Right atrium auricular region (tissue), 2 donors: ENCODE results near the gene FOXP4. TPM values are rescaled to one million over a fixed set of nuclear protein-coding genes. Genes with fewer than 3 reads are reported as not detected.

Experiments used
- DNase-seq: peaks from one replicate; pipeline ENCODE4 v3.0.0-alpha.2; 2019; ENCODE audit warnings: low spot score
- H3K27ac ChIP-seq, 2 donors: fragments of 200-600 bp; sonication (generic); 1 replicate in 1 of 2; 2 replicates in 1 of 2; pipeline ENCODE4 v1.5.1; 2016 to 2019
- H3K27me3 ChIP-seq, 2 donors: fragments of 200-600 bp; sonication (generic); one replicate each; pipeline versions ENCODE4 v1.5.1 to v1.6.0; 2017 to 2019
- H3K36me3 ChIP-seq: fragments of 200-600 bp; sonication (generic); one replicate; pipeline ENCODE4 v1.5.1; 2016
- H3K4me1 ChIP-seq, 2 donors: fragments of 200-600 bp; sonication (generic); one replicate each; pipeline versions ENCODE4 v1.5.1 to v1.6.0; 2017 to 2019
- H3K4me3 ChIP-seq, 2 donors: fragments of 200-600 bp; sonication (generic); 1 replicate in 1 of 2; 2 replicates in 1 of 2; pipeline ENCODE4 v1.5.1; 2017 to 2019; ENCODE audit warnings: mild to moderate bottlenecking in 1 of 2, moderate library complexity in 1 of 2
- H3K9me3 ChIP-seq, 2 donors: fragments of 200-600 bp; sonication (generic); one replicate each; pipeline ENCODE4 v1.5.1; 2019
- total RNA-seq, 2 donors: library from RNA; depleted of rRNA; stranded (reverse); fragments of >200 nt; gene quantifications; one replicate each; pipeline ENCODE4 v1.1.0, GENCODE V29; 2016
- TF ChIP-seq, protein P1 (sequence below), 2 donors: fragments of 200-600 bp; sonication (generic); IDR thresholded peaks; one replicate each; pipeline ENCODE4 v1.5.1; 2019; ENCODE audit warnings: antibody characterized with exemption in 2 of 2

FOXP4 gene
- total RNA-seq, 2 donors from 2014 or later = 9.3 to 20.2 TPM

- Histone ChIP-seq H3K4me1 (peaks cover 0 to 7% of the 10 kb centered on the region in 2 donors), H3K27me3 (no peaks in the 10 kb centered on the region), H3K4me3 (no peak overlapping the region), H3K36me3 (no peaks in the 10 kb centered on the region), H3K9me3 (no peaks in the 10 kb centered on the region), H3K27ac (no peak overlapping the region)
- DNase-seq = no peak
- TF ChIP-seq, protein P1, sequence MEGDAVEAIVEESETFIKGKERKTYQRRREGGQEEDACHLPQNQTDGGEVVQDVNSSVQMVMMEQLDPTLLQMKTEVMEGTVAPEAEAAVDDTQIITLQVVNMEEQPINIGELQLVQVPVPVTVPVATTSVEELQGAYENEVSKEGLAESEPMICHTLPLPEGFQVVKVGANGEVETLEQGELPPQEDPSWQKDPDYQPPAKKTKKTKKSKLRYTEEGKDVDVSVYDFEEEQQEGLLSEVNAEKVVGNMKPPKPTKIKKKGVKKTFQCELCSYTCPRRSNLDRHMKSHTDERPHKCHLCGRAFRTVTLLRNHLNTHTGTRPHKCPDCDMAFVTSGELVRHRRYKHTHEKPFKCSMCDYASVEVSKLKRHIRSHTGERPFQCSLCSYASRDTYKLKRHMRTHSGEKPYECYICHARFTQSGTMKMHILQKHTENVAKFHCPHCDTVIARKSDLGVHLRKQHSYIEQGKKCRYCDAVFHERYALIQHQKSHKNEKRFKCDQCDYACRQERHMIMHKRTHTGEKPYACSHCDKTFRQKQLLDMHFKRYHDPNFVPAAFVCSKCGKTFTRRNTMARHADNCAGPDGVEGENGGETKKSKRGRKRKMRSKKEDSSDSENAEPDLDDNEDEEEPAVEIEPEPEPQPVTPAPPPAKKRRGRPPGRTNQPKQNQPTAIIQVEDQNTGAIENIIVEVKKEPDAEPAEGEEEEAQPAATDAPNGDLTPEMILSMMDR (IDR thresholded peaks at IDR 0.05) = no peak
Measured at GRCh38 chr6:41621367-41621766, 75.2 kb downstream of the FOXP4 start.

DNA sequence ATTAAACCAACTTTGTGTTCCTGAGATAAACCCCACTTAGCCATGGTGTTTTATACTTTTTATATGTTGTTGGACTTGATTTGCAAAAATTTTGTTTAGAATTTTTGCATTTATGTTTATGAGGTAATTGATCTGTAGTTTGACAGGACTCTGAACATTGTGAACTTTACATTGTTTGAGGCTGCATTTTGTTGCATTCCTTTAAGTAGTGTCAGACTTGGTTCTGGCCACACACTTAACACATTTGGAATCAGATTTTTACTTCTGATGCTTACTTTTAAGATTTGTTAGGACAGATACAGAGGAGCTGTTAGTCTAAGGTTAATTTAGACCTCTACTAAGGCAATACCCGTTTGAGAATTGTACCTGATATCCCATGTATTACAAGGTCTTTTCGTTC, 75.6 kb downstream of the FOXP4 start:
- no peak overlapping the region for H3K27ac ChIP-seq
- no peaks in the 10 kb centered on the region for H3K36me3 ChIP-seq
- H3K4me3 ChIP-seq = no peak overlapping the region
- peaks cover 0 to 7% of the 10 kb centered on the region in 2 donors for H3K4me1 ChIP-seq
- TF ChIP-seq, protein P1 (IDR thresholded peaks at IDR 0.05) = no peak
- no peaks in the 10 kb centered on the region for H3K27me3 ChIP-seq
- DNase-seq = no peak
- no peaks in the 10 kb centered on the region for H3K9me3 ChIP-seq

GRCh38 chr6:41622206-41622988, 76.2 kb downstream of the FOXP4 start:
- TF ChIP-seq, protein P1 (IDR thresholded peaks at IDR 0.05) = no peak
- DNase-seq = no peak
- H3K27ac ChIP-seq = no peak overlapping the region

DNA sequence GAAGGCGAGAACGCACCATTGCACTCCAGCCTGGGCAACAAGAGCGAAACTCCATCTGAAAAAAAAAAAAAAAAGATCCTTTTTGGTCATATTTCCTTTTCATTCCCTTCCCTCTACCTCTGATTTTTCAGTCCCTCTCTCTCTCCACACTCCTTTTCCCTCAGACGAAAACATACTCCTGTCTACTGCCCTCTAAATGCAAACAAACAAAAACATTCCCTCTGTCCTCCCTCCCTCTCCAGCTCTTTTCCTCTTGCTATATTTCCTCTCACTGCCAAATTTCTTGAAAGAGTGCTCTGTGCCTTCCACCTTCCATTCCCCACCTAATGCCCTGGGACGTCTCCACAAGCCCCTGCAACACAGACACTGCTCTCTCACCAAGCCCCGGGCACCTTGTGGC, 77.1 kb downstream of the FOXP4 start:
- no peak for DNase-seq
- H3K27me3 ChIP-seq = no peaks in the 10 kb centered on the region
- TF ChIP-seq, protein P1 (IDR thresholded peaks at IDR 0.05) = no peak
- H3K27ac ChIP-seq = no peak overlapping the region
- H3K4me3 ChIP-seq = no peak overlapping the region
- H3K4me1 ChIP-seq = peaks cover 0 to 7% of the 10 kb centered on the region in 2 donors
- no peaks in the 10 kb centered on the region for H3K9me3 ChIP-seq
- no peaks in the 10 kb centered on the region for H3K36me3 ChIP-seq

More at GRCh38 chr6:41622206-41622988, 76.2 kb downstream of the FOXP4 start:
- H3K27me3 ChIP-seq = no peaks in the 10 kb centered on the region
- H3K9me3 ChIP-seq = no peaks in the 10 kb centered on the region
- no peaks in the 10 kb centered on the region for H3K36me3 ChIP-seq
- H3K4me3 ChIP-seq = no peak overlapping the region
- peaks cover 0 to 7% of the 10 kb centered on the region in 2 donors for H3K4me1 ChIP-seq

DNA sequence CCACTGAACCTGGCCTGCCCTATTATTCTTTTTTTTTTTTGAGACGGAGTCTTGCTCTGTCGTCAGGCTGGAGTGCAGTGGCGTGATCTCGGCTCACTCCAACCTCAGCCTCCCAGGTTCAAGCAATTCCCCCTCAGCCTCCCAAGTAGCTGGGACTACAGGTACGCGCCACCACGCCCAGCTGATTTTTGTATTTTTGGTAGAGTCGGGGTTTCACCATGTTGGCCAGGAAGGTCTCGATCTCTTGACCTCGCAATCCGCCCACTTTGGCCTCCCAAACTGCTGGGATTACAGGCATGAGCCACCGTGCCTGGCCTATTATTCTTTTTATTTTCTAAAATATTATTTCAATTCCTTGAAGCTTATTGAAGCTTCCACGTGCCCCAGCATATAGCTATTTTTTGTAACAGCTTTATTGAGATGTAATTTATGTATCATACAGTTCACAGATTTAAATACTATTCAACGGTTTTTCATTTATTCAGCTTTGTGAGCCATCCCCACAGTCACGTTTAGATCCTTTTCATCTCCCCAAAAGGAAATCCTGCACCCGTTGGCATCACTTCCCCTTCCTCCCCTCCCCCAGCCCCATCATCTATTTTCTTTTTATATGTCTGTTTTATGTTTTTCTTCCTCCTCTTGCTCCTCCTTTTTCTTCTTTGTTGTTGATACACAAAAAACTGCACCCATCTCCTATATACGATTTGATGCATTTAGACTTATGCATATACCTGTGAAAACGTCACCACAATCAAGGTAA, 78.6 kb downstream of the FOXP4 start:
- no peak for DNase-seq
- no peak overlapping the region for H3K4me3 ChIP-seq
- TF ChIP-seq, protein P1 (IDR thresholded peaks at IDR 0.05) = no peak
- H3K9me3 ChIP-seq = no peaks in the 10 kb centered on the region
- peaks cover 0 to 7% of the 10 kb centered on the region in 2 donors for H3K4me1 ChIP-seq
- H3K27me3 ChIP-seq = no peaks in the 10 kb centered on the region
- no peaks in the 10 kb centered on the region for H3K36me3 ChIP-seq
- H3K27ac ChIP-seq = no peak overlapping the region
